IPS-18c (cell line): ENCODE data around the gene DALRD3.

Source experiments
- H3K4me3 ChIP-seq: 2 replicates; pipeline ENCODE4 v1.7.0; 2013; ENCODE audit warnings: low read depth, mild to moderate bottlenecking, low read length, moderate library complexity; ENCODE audit not compliant: insufficient read depth
- H3K9me3 ChIP-seq: one replicate; pipeline ENCODE4 v1.6.1; 2013; ENCODE audit warnings: mild to moderate bottlenecking, low read length, moderate library complexity; ENCODE audit not compliant: control insufficient read depth, insufficient read depth

Gene DALRD3

DNA sequence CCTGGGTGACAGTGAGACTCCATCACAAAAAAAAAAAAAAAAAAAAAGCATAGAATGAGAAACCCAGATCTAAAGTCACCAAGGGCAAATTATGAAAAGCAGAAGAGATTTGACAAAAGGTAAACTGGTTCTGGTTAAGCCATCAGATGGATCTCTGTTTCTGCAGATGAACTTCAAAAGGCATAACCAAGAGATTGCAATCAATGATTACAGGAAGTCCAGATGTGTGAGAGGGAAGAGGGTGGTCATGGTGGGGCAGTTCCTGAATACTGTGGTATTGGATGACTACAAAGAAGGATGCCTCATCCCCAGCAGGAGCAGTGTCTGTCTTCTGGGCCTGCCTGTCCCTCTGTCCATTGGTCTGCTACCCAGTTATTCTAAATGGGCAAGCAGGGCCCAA is 24.5 kb downstream of the DALRD3 start:
- H3K4me3 ChIP-seq = no peak overlapping the region

GRCh38 chr3:48991851-48992545 is 26.4 kb downstream of the DALRD3 start:
- peak overlapping the region; percentile 64 for H3K4me3 ChIP-seq
- H3K9me3 ChIP-seq = no peaks in the 10 kb centered on the region

More for the DNA sequence above, 24.5 kb downstream of the DALRD3 start:
- H3K9me3 ChIP-seq = no peaks in the 10 kb centered on the region

GRCh38 chr3:48990636-48991469 is 27.5 kb downstream of the DALRD3 start:
- Histone ChIP-seq H3K4me3 (peak overlapping the region; percentile 64), H3K9me3 (no peaks in the 10 kb centered on the region)

DNA sequence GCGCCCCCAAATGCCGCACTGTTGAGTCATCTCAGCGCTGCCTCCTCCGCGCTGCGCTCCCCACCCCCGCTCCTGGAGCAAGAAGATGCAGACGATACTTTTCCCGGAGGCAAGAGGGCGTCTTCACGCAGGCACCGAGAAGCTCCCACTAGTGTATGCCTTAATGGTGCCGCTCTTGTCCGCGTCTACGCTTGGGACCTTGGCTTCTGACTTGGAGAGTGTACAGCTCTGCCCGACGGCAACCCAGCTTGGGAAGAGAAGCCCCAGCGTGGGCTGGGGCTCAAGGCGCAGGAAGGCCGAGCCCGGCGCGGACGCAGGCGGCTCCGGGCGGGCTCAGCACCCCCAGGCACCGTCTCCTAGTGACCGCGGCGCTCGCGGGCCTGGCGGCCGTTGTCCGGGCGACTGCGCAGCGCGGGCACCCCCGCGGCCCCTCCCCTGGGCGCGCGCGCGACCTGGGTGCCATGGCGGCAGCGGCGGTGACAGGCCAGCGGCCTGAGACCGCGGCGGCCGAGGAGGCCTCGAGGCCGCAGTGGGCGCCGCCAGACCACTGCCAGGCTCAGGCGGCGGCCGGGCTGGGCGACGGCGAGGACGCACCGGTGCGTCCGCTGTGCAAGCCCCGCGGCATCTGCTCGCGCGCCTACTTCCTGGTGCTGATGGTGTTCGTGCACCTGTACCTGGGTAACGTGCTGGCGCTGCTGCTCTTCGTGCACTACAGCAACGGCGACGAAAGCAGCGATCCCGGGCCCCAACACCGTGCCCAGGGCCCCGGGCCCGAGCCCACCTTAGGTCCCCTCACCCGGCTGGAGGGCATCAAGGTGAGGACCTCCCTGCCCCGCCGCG is 28.4 kb downstream of the DALRD3 start, which contains the start of gene P4HTM:
Gene P4HTM, plus strand, starts transcription at position 446 of the 840 bp plus-strand sequence. Its CDS starts 16 bp downstream, at position 462.
- Histone ChIP-seq H3K9me3 (no peaks in the 10 kb centered on the region), H3K4me3 (peak within 1 kb of the TSS; percentile 64)

DNA sequence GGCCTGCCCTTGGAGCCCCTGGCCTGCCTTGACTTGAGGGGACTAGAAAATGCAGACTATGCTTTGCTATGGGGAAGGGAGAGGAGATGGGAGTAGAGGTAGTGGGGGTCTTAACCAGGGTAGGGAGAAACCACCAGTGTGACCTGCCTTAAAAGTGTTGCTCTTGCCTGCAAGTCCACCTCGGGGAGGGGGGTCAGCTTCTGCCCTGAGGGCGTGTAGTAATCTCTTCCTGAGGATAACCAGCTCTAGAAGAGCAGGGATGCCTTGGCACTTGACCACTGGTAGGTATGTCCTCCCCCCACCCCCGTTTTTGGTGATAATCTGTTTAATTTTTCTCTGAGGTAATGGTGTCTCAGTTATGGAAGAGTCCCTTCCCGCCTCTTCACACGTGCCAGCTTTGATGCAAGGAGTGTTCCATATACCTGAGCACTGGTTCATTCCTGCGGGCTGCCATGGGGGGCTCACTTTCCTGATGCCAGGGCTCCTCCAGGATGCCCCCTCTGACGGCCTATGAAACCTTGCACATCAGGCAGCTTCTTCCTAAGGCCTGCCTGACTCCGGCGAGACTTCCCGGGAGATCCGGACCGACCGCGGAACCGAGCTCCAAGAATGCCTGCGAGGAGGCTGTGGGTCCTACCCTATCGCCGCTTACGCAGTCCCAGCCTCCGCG is 29.1 kb downstream of the DALRD3 start:
- H3K9me3 ChIP-seq = no peaks in the 10 kb centered on the region
- peak overlapping the region; percentile 64 for H3K4me3 ChIP-seq

GRCh38 chr3:48985831-48986376 is 32.5 kb downstream of the DALRD3 start:
- Histone ChIP-seq H3K4me3 (no peak overlapping the region), H3K9me3 (no peaks in the 10 kb centered on the region)

DNA sequence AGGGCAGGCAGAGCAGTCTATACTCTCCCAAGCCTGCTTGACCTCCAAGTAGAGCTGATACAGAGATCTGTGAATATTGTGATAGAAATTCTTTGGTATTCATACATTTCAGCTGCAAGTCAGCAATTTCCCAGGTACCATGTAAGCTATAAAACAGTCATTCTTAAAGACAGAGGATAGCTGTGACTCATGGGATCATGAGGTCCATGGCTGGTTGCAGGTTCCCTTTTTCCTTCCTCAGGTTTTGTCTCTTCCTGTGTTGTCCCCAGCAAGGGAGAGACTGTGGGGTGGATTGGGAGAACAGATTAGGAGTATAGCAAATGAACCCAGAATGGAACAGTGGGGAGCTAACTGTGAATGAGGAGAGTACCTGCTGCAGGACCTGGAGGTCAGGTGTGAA is 33.7 kb downstream of the DALRD3 start:
- no peak overlapping the region for H3K4me3 ChIP-seq
- no peaks in the 10 kb centered on the region for H3K9me3 ChIP-seq

GRCh38 chr3:48983096-48983495 is 35.3 kb downstream of the DALRD3 start:
- no peaks in the 10 kb centered on the region for H3K9me3 ChIP-seq
- H3K4me3 ChIP-seq = no peak overlapping the region

DNA sequence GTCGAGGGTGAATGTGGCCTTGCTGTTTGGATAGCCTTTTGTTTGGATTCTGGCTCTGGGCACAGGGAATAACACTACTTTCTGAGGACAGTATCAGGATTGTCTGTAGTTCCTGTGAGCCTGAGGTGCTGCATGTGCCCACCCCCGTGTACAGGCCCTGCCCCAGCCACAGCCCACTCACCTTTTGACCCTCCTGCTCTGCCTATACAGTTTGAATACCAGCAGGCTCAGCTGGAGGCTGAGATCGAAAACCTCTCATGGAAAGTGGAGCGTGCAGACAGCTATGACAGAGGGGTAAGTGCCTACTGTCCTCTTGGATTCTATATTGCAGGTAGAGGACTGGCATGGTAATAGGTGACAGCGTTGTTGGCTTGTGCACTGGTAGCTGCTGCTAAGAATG is 35.7 kb downstream of the DALRD3 start:
- H3K4me3 ChIP-seq = no peak overlapping the region
- no peaks in the 10 kb centered on the region for H3K9me3 ChIP-seq

DNA sequence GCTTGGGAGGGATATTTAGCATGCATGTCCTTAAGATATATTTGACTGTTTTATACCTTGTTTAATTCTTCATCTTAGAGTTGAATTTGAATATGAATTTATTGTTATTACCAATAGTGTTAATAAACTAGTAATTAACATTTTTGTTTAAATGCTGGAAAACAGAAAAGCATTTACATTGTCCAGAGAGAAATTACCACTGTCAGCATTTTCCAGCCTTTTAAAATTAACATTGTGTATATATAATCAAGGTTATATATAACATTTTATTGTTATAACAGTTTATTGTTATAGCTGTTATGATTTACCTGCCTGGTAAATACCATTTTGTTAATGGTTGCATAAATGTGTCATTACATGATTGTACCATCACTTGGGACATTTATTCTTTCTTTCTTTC is 36.4 kb downstream of the DALRD3 start:
- no peak overlapping the region for H3K4me3 ChIP-seq
- H3K9me3 ChIP-seq = no peaks in the 10 kb centered on the region

DNA sequence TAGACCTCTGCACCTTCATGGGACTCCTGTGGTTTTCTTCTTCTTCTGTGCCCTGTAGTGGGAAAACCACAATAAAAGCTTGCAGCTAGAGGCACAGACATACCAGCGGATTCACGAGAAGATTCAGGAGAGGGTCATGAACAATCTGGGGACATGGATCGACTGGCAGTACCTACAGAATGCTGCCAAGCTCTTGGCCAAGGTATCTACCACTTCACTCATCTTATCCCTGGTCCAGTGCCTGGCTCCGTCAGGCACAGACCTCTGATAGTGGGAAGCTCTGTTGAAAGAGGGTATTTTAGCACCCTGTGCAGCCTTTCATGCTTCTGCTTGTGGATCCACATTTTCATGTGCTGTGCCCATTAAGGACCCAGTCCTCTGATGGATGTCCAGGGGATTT is 38.1 kb downstream of the DALRD3 start:
- Histone ChIP-seq H3K4me3 (no peak overlapping the region), H3K9me3 (no peaks in the 10 kb centered on the region)

DNA sequence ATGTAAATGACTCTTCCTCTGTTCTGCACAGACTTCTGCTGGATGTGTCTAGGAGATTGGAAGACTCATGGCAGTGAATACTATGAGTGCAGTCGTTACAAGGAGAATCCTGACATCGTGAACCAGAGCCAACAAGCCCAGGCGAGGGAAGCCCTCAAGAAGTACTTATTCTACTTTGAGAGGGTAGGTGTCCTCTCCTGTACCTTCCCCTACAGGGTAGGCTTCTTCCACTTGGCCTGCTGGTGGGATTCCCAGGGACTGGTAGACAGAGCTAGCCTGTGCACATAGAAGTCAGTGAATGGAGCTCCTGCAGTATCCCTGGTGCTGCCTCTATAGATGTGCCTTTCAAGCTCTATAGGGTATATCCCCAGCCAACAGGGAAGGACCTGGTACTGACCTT is 38.9 kb downstream of the DALRD3 start:
- Histone ChIP-seq H3K9me3 (no peaks in the 10 kb centered on the region), H3K4me3 (no peak overlapping the region)

GRCh38 chr3:48974076-48974864 is 44.1 kb downstream of the DALRD3 start:
- H3K4me3 ChIP-seq = no peak overlapping the region
- no peaks in the 10 kb centered on the region for H3K9me3 ChIP-seq

DNA sequence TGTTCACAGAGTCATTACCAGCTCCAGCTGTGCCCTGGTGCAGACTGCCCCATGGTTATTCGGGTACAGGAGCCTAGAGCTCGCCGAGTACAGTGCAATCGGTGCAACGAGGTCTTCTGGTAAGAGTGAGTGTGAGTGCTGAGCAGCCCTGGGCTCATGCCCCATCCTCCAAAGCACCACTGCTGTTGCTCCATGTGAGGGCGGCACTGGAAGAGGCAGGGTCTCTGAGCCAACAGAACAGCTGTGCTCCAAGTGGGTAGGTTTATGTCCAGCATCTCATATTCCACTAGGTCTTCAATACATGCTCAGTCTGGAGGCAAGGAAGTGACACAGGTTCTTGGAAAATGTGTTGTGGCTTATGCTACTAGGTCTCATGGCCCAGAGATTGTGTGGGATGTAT is 47.8 kb downstream of the DALRD3 start:
- no peaks in the 10 kb centered on the region for H3K9me3 ChIP-seq
- no peak overlapping the region for H3K4me3 ChIP-seq

DNA sequence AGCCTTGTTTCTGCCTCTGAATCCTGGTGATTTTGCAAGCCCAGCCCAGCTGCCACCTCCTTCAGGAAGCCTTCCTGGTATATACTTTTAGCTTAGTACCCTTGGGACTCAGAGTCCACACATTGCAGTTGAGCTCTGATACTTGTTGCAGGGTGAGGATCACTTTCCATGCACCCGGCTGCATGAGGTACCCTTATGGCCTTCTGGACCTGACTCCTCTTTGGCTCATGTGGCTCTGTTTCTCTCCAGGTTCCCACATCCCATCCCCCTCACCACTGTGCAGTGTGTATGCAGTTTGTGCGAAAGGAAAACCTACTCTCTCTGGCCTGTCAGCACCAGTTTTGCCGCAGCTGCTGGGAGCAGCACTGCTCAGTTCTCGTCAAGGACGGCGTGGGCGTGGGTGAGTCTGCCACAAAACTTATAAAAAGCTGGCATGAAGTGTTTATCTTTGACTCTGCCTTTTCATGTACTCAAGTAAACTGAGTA is 51.5 kb downstream of the DALRD3 start:
- Histone ChIP-seq H3K4me3 (no peak overlapping the region), H3K9me3 (no peaks in the 10 kb centered on the region)

DNA sequence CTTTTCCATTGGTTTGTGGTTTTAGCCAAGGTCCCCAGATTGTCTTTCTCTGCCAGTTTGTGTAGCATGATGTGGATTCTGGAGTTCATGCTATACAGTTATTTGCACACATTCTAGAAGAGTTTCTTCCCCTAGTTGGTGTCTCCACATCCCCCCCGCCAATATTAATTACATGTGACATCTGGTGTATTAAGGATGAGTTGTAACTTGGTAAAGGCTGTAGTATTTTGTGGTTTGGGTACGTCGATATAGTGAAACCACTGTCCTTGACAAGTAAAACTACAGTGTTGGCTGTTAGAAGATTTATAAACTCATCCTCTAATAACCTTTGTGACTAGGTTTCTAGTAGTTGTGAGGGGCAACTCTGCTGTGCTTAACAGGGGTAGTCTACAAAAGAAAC is 52.0 kb downstream of the DALRD3 start:
- no peaks in the 10 kb centered on the region for H3K9me3 ChIP-seq
- no peak overlapping the region for H3K4me3 ChIP-seq
